ENCODE results near the gene NID1. TPM values are rescaled to one million over a fixed set of nuclear protein-coding genes. Genes with fewer than 3 reads are reported as not detected.
"Not testable (repeated sequence)": the region's sequence is repeated elsewhere in the genome, so short reads cannot be mapped to it uniquely, and the experiment has no call there.

The NID1 gene
- total and polyA plus RNA-seq, 2 donors, result 158 to 207 TPM

GRCh38 chr1:236020359-236021219, 44.3 kb downstream of the NID1 start:
- DNase-seq (ENCODE audit: extremely low spot score), result no peak
- Histone ChIP-seq H3K4me3 (ENCODE audit: low read depth, low read length) (no peak overlapping the region), H3K4me1 (ENCODE audit: insufficient read depth) (no peaks in the 10 kb centered on the region), H3K36me3 (ENCODE audit: insufficient read depth) (peaks cover 2% of the 10 kb centered on the region), H3K27ac (ENCODE audit: low read depth) (peak overlapping the region; percentile 62)
- WGBS, result 85% methylated on average over 20 of the region's 20 CpGs

DNA sequence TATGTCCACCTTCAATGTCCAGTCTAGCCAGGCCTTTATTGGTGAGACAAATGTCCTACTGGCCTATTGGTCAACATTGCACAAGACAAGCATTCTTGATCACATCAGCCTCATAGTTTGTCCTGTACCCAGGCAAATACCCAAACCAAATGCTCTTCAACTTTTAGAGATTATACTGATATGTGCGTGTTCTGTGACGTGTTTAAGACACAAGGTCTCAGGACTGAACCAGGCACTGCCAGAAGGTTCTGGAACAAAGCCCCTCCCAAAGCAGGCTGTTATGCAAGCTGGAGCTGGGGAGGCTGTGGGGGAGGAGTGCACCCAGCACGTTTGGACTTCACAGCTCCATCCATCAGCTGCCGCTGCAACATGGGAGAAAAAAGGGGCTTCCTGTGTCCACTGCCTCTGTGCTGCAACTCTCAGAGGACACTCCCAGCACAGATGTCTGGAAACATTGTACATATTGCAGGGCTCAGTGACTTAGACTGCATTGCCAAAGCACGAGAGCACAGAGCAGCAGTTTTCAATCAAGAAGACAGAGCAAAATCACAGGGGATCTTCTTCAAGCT, 45.9 kb downstream of the NID1 start:
- peak overlapping the region; percentile 84 for H3K27ac ChIP-seq (ENCODE audit: low read depth)
- peak; percentile 60 for DNase-seq (ENCODE audit: extremely low spot score)
- no peak overlapping the region for H3K4me3 ChIP-seq (ENCODE audit: low read depth, low read length)
- peaks cover 2% of the 10 kb centered on the region for H3K36me3 ChIP-seq (ENCODE audit: insufficient read depth)
- H3K4me1 ChIP-seq (ENCODE audit: insufficient read depth), result no peaks in the 10 kb centered on the region
- 42% methylated on average over 5 of the region's 5 CpGs for WGBS

GRCh38 chr1:236016782-236017400, 48.0 kb downstream of the NID1 start:
- WGBS, result 95% methylated on average over 5 of the region's 5 CpGs
- Histone ChIP-seq H3K4me1 (ENCODE audit: insufficient read depth) (no peaks in the 10 kb centered on the region), H3K4me3 (ENCODE audit: low read depth, low read length) (no peak overlapping the region), H3K36me3 (ENCODE audit: insufficient read depth) (no peaks in the 10 kb centered on the region), H3K27ac (ENCODE audit: low read depth) (peak overlapping the region; percentile 53)
- no peak for DNase-seq (ENCODE audit: extremely low spot score)

GRCh38 chr1:236016083-236016482, 48.8 kb downstream of the NID1 start:
- no peak overlapping the region for H3K4me3 ChIP-seq (ENCODE audit: low read depth, low read length)
- no peaks in the 10 kb centered on the region for H3K4me1 ChIP-seq (ENCODE audit: insufficient read depth)
- H3K36me3 ChIP-seq (ENCODE audit: insufficient read depth), result no peaks in the 10 kb centered on the region
- DNase-seq (ENCODE audit: extremely low spot score), result no peak
- H3K27ac ChIP-seq (ENCODE audit: low read depth), result peak overlapping the region; percentile 53
- WGBS, result 53% methylated on average over 3 of the region's 3 CpGs

- H3K36me3 ChIP-seq (ENCODE audit: insufficient read depth), result no peaks in the 10 kb centered on the region
- H3K4me1 ChIP-seq (ENCODE audit: insufficient read depth), result no peaks in the 10 kb centered on the region
- 81% methylated on average over 4 of the region's 4 CpGs for whole genome bisulfite sequencing
- no peak for DNase-seq (ENCODE audit: extremely low spot score)
- H3K27ac ChIP-seq (ENCODE audit: low read depth), result no peak overlapping the region
- no peak overlapping the region for H3K4me3 ChIP-seq (ENCODE audit: low read depth, low read length)
These were observed 49.4 kb downstream of the NID1 start for GRCh38 chr1:236015539-236015938.

- Histone ChIP-seq H3K4me1 (ENCODE audit: insufficient read depth) (peaks cover 2% of the 10 kb centered on the region), H3K4me3 (ENCODE audit: low read depth, low read length) (no peak overlapping the region), H3K27ac (ENCODE audit: low read depth) (no peak overlapping the region)
These were observed 51.6 kb downstream of the NID1 start for GRCh38 chr1:236013330-236013729.

GRCh38 chr1:236011641-236012040, 53.2 kb downstream of the NID1 start:
- Histone ChIP-seq H3K4me3 (ENCODE audit: low read depth, low read length) (no peak overlapping the region), H3K4me1 (ENCODE audit: insufficient read depth) (peaks cover 2% of the 10 kb centered on the region), H3K27ac (ENCODE audit: low read depth) (no peak overlapping the region), H3K36me3 (ENCODE audit: insufficient read depth) (no peaks in the 10 kb centered on the region)
- 92% methylated on average over 11 of the region's 11 CpGs for WGBS
- DNase-seq (ENCODE audit: extremely low spot score), result no peak

More at GRCh38 chr1:236013330-236013729, 51.6 kb downstream of the NID1 start:
- DNase-seq (ENCODE audit: extremely low spot score), result no peak
- WGBS, result 99% methylated on average over 4 of the region's 4 CpGs
- no peaks in the 10 kb centered on the region for H3K36me3 ChIP-seq (ENCODE audit: insufficient read depth)

DNA sequence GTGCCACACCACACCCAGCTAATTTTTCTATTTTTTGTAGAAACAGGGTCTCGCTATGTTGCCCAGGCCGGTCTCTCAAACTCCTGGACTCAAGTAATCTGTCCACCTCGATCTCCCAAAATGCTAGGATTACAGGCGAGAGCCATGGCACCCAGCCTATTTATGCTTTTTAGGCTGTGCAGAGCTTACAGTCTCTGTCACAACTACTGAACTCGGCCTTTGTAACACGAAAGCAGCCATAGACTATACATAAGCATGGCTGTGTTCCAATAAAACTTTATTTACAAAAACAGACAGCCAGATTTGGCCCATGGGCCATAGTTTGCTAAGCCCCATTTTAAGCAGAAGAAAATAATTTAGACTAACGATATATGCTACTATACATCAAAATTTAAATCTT, 54.4 kb downstream of the NID1 start:
- WGBS, result 67% methylated on average over 7 of the region's 7 CpGs
- Histone ChIP-seq H3K4me1 (ENCODE audit: insufficient read depth) (peaks cover 2% of the 10 kb centered on the region), H3K4me3 (ENCODE audit: low read depth, low read length) (no peak overlapping the region), H3K27ac (ENCODE audit: low read depth) (peak overlapping the region; percentile 88), H3K36me3 (ENCODE audit: insufficient read depth) (no peaks in the 10 kb centered on the region)
- no peak for DNase-seq (ENCODE audit: extremely low spot score)

DNA sequence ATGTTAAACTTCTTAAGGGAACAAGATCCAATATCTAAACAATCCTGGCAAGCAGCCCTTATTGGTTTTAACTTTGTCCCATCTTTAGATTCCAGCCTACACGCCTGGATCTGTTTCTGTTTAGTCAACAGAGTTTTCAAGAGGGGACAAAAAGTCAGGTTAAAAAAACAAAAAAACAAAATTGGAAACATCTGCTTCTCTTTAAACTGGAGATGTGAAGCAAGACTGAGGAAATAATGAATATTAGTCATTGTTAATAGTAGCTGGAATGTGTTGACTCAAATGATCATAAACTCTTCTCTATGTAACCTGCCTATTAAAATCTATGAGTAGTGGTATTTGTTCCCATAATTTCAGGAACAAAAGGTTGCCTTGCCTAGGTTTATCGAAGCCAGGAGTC, 55.0 kb downstream of the NID1 start:
- no peaks in the 10 kb centered on the region for H3K36me3 ChIP-seq (ENCODE audit: insufficient read depth)
- WGBS, result 57% methylated on average over 2 of the region's 2 CpGs
- DNase-seq (ENCODE audit: extremely low spot score), result peak; percentile 54
- peaks cover 2% of the 10 kb centered on the region for H3K4me1 ChIP-seq (ENCODE audit: insufficient read depth)
- no peak overlapping the region for H3K27ac ChIP-seq (ENCODE audit: low read depth)
- no peak overlapping the region for H3K4me3 ChIP-seq (ENCODE audit: low read depth, low read length)

GRCh38 chr1:236009191-236009590, 55.7 kb downstream of the NID1 start:
- no peaks in the 10 kb centered on the region for H3K36me3 ChIP-seq (ENCODE audit: insufficient read depth)

GRCh38 chr1:236007781-236008180, 57.1 kb downstream of the NID1 start:
- Histone ChIP-seq H3K4me3 (ENCODE audit: low read depth, low read length) (no peak overlapping the region), H3K36me3 (ENCODE audit: insufficient read depth) (no peaks in the 10 kb centered on the region), H3K27ac (ENCODE audit: low read depth) (no peak overlapping the region), H3K4me1 (ENCODE audit: insufficient read depth) (peaks cover 2% of the 10 kb centered on the region)
- WGBS, result 94% methylated on average over 3 of the region's 3 CpGs
- DNase-seq (ENCODE audit: extremely low spot score), result no peak

More at GRCh38 chr1:236009191-236009590, 55.7 kb downstream of the NID1 start:
- no peak for DNase-seq (ENCODE audit: extremely low spot score)
- Histone ChIP-seq H3K4me3 (ENCODE audit: low read depth, low read length) (no peak overlapping the region), H3K4me1 (ENCODE audit: insufficient read depth) (peaks cover 2% of the 10 kb centered on the region), H3K27ac (ENCODE audit: low read depth) (peak overlapping the region; percentile 25)
- WGBS, result 25% methylated on average over 5 of the region's 5 CpGs

GRCh38 chr1:236003058-236003457, 61.8 kb downstream of the NID1 start:
- not testable (repeated sequence) for H3K27ac ChIP-seq (ENCODE audit: low read depth); H3K36me3 ChIP-seq (ENCODE audit: insufficient read depth)

GRCh38 chr1:236002572-236002971, 62.3 kb downstream of the NID1 start:
- DNase-seq (ENCODE audit: extremely low spot score), result no peak
- Histone ChIP-seq H3K4me3 (ENCODE audit: low read depth, low read length) (no peak overlapping the region), H3K27ac (ENCODE audit: low read depth) (no peak overlapping the region), H3K4me1 (ENCODE audit: insufficient read depth) (no peaks in the 10 kb centered on the region), H3K36me3 (ENCODE audit: insufficient read depth) (no peaks in the 10 kb centered on the region)
- 88% methylated on average over 11 of the region's 11 CpGs for WGBS

More at GRCh38 chr1:236003058-236003457, 61.8 kb downstream of the NID1 start:
- H3K4me1 ChIP-seq (ENCODE audit: insufficient read depth); H3K4me3 ChIP-seq (ENCODE audit: low read depth, low read length); DNase-seq (ENCODE audit: extremely low spot score): not testable (repeated sequence)
- 69% methylated on average over 9 of the region's 9 CpGs for WGBS

DNA sequence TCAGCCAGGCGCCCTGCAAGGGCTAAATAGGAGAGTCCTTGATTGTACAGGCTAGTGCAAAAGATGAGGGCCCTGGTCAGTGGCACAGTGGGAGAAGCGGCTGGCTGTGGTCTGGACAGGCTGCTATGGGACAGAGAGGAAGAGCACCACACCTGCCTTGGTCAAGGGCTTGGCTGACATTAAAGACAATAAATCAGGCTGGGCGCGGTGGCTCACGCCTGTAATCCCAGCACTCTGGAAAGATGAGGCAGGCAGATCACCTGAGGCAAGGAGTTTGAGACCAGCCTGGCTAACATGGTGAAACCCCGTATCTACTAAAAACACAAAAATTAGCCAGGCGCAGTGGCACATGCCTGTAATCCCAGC, 62.9 kb downstream of the NID1 start:
- H3K4me1 ChIP-seq (ENCODE audit: insufficient read depth), result no peaks in the 10 kb centered on the region
- 85% methylated on average over 7 of the region's 7 CpGs for WGBS
- no peak overlapping the region for H3K4me3 ChIP-seq (ENCODE audit: low read depth, low read length)
- no peak overlapping the region for H3K27ac ChIP-seq (ENCODE audit: low read depth)
- DNase-seq (ENCODE audit: extremely low spot score), result no peak
- no peaks in the 10 kb centered on the region for H3K36me3 ChIP-seq (ENCODE audit: insufficient read depth)

All from urinary bladder (tissue), 4 donors.